ENCODE results near the gene SCLY.

- TF ChIP-seq RAD21 (IDR thresholded peaks at IDR 0.05; ENCODE audit: low read length) = no peak
- TF ChIP-seq CTCF (IDR thresholded peaks at IDR 0.05) = no peak
- TF ChIP-seq EZH2phosphoT487 (IDR thresholded peaks at IDR 0.05; ENCODE audit: borderline replicate concordance, low read depth) = no peak
- TF ChIP-seq ZBTB33 (IDR thresholded peaks at IDR 0.05; ENCODE audit: borderline replicate concordance, low read depth) = no peak
- no peak for TF ChIP-seq TEAD4 (IDR thresholded peaks at IDR 0.05; ENCODE audit: borderline replicate concordance, insufficient read depth)
- no peak for TF ChIP-seq USF2 (IDR thresholded peaks at IDR 0.05; ENCODE audit: borderline replicate concordance, low read depth, low read length)
- TF ChIP-seq RXRA (IDR thresholded peaks at IDR 0.05; ENCODE audit: borderline replicate concordance, low read depth) = no peak
- TF ChIP-seq FOXM1 (IDR thresholded peaks at IDR 0.05; ENCODE audit: low read depth) = no peak
- TF ChIP-seq EP300 (IDR thresholded peaks at IDR 0.05; ENCODE audit: borderline replicate concordance in 1 of 2, low read depth in 1 of 2, low read length in 1 of 2) = no peak
- no peak for TF ChIP-seq TAF1 (IDR thresholded peaks at IDR 0.05; ENCODE audit: borderline replicate concordance, low read depth, low read length)
- TF ChIP-seq SIN3A (IDR thresholded peaks at IDR 0.05; ENCODE audit: borderline replicate concordance, low read depth, low read length) = no peak
- no peak for TF ChIP-seq MAX (IDR thresholded peaks at IDR 0.05; ENCODE audit: low read depth)
- TF ChIP-seq POLR2AphosphoS5 (IDR thresholded peaks at IDR 0.05; ENCODE audit: low read depth, low read length) = no peak
These were observed 35.8 kb upstream of the SCLY start for GRCh38 chr2:238024986-238025385.

Data from SK-N-SH (cell line).